Liver (tissue), 9 donors: ENCODE data around the gene ATP8B3. TPM values are rescaled to one million over a fixed set of nuclear protein-coding genes. Genes with fewer than 3 reads are reported as not detected.

Source experiments
- DNase-seq: peaks from one replicate; pipeline ENCODE4 v3.0.0-alpha.2; 2017; ENCODE audit warnings: low spot score
- H3K27ac ChIP-seq, 2 donors: one replicate each; pipeline ENCODE4 v1.7.0; 2013; ENCODE audit warnings: inconsistent platforms in 2 of 2, low read length in 2 of 2, control low read depth in 1 of 2, low read depth in 1 of 2, mild to moderate bottlenecking in 1 of 2
- H3K27me3 ChIP-seq, 4 donors: one replicate each; pipeline versions ENCODE4 v1.6.1 to v1.7.0; 2013; ENCODE audit warnings: low read length in 3 of 4, inconsistent platforms in 1 of 4, mild to moderate bottlenecking in 1 of 4, moderate library complexity in 1 of 4; ENCODE audit not compliant: control insufficient read depth in 4 of 4, insufficient read depth in 4 of 4
- H3K36me3 ChIP-seq, 4 donors: one replicate each; pipeline versions ENCODE4 v1.6.1 to v1.7.0; 2013; ENCODE audit warnings: low read length in 3 of 4, mild to moderate bottlenecking in 3 of 4, low read depth in 1 of 4, moderate library complexity in 1 of 4; ENCODE audit not compliant: control insufficient read depth in 4 of 4, insufficient read depth in 3 of 4
- H3K4me1 ChIP-seq, 4 donors: one replicate each; pipeline versions ENCODE4 v1.6.1 to v1.7.0; 2013; ENCODE audit warnings: low read length in 3 of 4, mild to moderate bottlenecking in 3 of 4, moderate library complexity in 1 of 4; ENCODE audit not compliant: control insufficient read depth in 4 of 4, insufficient read depth in 4 of 4
- H3K4me3 ChIP-seq, 3 donors: one replicate each; pipeline versions ENCODE4 v1.6.1 to v1.7.0; 2013; ENCODE audit warnings: low read length in 3 of 3, control low read depth in 1 of 3, low read depth in 1 of 3, mild to moderate bottlenecking in 1 of 3
- H3K9ac ChIP-seq, 2 donors: one replicate each; pipeline ENCODE4 v1.7.0; 2013; ENCODE audit warnings: low read length in 2 of 2, mild to moderate bottlenecking in 2 of 2, moderate library complexity in 2 of 2, control low read depth in 1 of 2, low read depth in 1 of 2
- H3K9me3 ChIP-seq, 4 donors: one replicate each; pipeline versions ENCODE4 v1.6.1 to v1.7.0; 2013; ENCODE audit warnings: low read length in 3 of 4; ENCODE audit not compliant: control insufficient read depth in 4 of 4
- HNF4G ChIP-seq: IDR thresholded peaks from 2 replicates; pipeline ENCODE4 v1.6.1; 2016; ENCODE audit warnings: antibody characterized with exemption
- RAD21 ChIP-seq, 2 donors: IDR thresholded peaks; 2 replicates each; pipeline ENCODE4 v1.6.1; 2016; ENCODE audit warnings: antibody characterized with exemption in 2 of 2, mild to moderate bottlenecking in 2 of 2
- RXRA ChIP-seq, 2 donors: IDR thresholded peaks; 2 replicates each; pipeline ENCODE4 v1.6.1; 2017 to 2018; ENCODE audit warnings: antibody characterized with exemption in 2 of 2, mild to moderate bottlenecking in 1 of 2
- SP1 ChIP-seq: IDR thresholded peaks from 2 replicates; pipeline ENCODE4 v1.6.1; 2018; ENCODE audit warnings: antibody characterized with exemption, mild to moderate bottlenecking
- YY1 ChIP-seq: IDR thresholded peaks from 2 replicates; pipeline ENCODE4 v1.6.1; 2016; ENCODE audit warnings: antibody characterized with exemption, mild to moderate bottlenecking
- WGBS: extraction: QIAGEN DNeasy Blood & Tissue Kit; methylation state at CpG from one replicate; pipeline ENCODE4 v1.1.7; 2013; 5-methylcytosine and 5-hydroxymethylcytosine counted together
- polyA plus RNA-seq, 2 donors: library from polyadenylated mRNA; stranded (reverse) in 1 of 2; unstranded in 1 of 2; fragments of 200-250 nt in 1 of 2; fragments of >200 nt in 1 of 2; fragmentation: Nextera tagmentation in 1 of 2; extraction: Ambion mirVana in 1 of 2; gene quantifications; one replicate each; pipeline versions ENCODE4 v1.2.1 to v1.2.3, GENCODE V29; 2013 to 2015
- total RNA-seq, 2 donors: library from RNA; depleted of rRNA; stranded (reverse); fragments of >200 nt; gene quantifications; one replicate each; pipeline ENCODE4 v1.2.3, GENCODE V29; 2014
- TF ChIP-seq, protein P1 (sequence below): fragments of 150-350 bp; IDR thresholded peaks from 2 replicates; pipeline ENCODE4 v1.5.1; 2017; ENCODE audit warnings: improper control_type of control experiment, low read depth, low read length; ENCODE audit not compliant: missing input control
- TF ChIP-seq, protein P2 (sequence below): IDR thresholded peaks from 2 replicates; pipeline ENCODE4 v1.6.1; 2016; ENCODE audit warnings: antibody characterized with exemption, mild to moderate bottlenecking
- TF ChIP-seq, protein P3 (sequence below): IDR thresholded peaks from 2 replicates; pipeline ENCODE4 v1.6.1; 2016; ENCODE audit warnings: antibody characterized with exemption
- donor health status: healthy.
- donor health status: healthy.
- donor health status: healthy.
- donor health status: healthy.
- donor health status: healthy.

ATP8B3 gene
- total and polyA plus RNA-seq, 4 donors = 0.42 to 3.1 (median 0.52) TPM

DNA sequence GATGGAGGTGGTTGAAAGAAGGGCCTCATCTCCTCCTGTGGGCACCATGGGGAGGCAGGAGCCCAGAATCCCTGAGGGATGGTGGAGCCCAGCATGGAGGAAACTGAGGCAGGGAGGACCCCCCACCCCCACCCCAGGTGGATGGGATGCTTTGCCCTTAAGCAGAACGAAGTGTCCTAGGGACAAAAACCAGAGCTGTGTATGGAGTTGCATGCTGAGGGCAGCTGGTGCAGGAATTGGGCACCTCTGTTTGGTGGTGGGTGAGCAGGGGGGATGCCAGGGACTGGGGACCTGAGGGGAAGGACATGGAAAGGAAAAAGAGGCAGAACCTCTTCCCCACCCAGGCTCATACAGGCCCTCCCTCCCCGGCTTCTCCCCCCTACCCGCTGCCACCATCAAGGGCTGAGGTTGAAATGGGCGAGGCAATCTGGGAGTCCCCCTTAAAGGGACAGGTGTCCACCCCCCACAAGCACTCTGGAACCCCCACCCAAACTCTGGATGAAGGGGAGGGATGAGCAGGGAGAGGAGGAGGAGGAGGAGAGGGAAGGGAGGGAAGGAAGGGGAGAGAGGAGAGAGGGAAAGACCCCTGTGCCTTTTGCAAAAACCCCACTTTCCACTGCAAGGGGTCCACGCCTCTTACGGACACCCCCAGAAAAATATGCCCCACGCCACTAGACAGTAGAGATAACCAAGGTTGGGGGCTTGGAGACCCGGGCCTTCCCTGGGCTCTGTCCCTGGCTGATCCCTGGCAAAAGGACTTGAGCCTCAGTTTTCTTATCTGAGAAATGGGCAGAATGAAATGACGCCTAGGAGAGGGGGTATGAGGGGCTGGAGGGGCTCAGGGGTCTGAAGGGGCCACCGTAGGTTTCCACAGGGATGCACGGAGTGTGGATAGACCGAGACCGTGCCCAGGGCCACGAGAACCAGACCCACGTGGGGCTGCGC lies 52.8 kb downstream of the ATP8B3 start:
- WGBS = 39% methylated on average over 16 of the region's 16 CpGs
- DNase-seq = no peak
- Histone ChIP-seq H3K9ac (no peak overlapping the region), H3K27ac (no peak overlapping the region), H3K9me3 (no peaks in the 10 kb centered on the region), H3K4me3 (no peak overlapping the region), H3K4me1 (peaks cover 13 to 26% (median 14%) of the 10 kb centered on the region in 4 donors), H3K36me3 (no peaks in the 10 kb centered on the region), H3K27me3 (peaks cover 8 to 41% (median 20%) of the 10 kb centered on the region in 4 donors)
- TF ChIP-seq, protein P1, sequence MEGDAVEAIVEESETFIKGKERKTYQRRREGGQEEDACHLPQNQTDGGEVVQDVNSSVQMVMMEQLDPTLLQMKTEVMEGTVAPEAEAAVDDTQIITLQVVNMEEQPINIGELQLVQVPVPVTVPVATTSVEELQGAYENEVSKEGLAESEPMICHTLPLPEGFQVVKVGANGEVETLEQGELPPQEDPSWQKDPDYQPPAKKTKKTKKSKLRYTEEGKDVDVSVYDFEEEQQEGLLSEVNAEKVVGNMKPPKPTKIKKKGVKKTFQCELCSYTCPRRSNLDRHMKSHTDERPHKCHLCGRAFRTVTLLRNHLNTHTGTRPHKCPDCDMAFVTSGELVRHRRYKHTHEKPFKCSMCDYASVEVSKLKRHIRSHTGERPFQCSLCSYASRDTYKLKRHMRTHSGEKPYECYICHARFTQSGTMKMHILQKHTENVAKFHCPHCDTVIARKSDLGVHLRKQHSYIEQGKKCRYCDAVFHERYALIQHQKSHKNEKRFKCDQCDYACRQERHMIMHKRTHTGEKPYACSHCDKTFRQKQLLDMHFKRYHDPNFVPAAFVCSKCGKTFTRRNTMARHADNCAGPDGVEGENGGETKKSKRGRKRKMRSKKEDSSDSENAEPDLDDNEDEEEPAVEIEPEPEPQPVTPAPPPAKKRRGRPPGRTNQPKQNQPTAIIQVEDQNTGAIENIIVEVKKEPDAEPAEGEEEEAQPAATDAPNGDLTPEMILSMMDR = no peak
- TF ChIP-seq RXRA (IDR thresholded peaks at IDR 0.05) = no peak
- no peak for TF ChIP-seq HNF4G
- no peak for TF ChIP-seq YY1
- TF ChIP-seq, protein P2, sequence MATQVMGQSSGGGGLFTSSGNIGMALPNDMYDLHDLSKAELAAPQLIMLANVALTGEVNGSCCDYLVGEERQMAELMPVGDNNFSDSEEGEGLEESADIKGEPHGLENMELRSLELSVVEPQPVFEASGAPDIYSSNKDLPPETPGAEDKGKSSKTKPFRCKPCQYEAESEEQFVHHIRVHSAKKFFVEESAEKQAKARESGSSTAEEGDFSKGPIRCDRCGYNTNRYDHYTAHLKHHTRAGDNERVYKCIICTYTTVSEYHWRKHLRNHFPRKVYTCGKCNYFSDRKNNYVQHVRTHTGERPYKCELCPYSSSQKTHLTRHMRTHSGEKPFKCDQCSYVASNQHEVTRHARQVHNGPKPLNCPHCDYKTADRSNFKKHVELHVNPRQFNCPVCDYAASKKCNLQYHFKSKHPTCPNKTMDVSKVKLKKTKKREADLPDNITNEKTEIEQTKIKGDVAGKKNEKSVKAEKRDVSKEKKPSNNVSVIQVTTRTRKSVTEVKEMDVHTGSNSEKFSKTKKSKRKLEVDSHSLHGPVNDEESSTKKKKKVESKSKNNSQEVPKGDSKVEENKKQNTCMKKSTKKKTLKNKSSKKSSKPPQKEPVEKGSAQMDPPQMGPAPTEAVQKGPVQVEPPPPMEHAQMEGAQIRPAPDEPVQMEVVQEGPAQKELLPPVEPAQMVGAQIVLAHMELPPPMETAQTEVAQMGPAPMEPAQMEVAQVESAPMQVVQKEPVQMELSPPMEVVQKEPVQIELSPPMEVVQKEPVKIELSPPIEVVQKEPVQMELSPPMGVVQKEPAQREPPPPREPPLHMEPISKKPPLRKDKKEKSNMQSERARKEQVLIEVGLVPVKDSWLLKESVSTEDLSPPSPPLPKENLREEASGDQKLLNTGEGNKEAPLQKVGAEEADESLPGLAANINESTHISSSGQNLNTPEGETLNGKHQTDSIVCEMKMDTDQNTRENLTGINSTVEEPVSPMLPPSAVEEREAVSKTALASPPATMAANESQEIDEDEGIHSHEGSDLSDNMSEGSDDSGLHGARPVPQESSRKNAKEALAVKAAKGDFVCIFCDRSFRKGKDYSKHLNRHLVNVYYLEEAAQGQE = no peak

DNA sequence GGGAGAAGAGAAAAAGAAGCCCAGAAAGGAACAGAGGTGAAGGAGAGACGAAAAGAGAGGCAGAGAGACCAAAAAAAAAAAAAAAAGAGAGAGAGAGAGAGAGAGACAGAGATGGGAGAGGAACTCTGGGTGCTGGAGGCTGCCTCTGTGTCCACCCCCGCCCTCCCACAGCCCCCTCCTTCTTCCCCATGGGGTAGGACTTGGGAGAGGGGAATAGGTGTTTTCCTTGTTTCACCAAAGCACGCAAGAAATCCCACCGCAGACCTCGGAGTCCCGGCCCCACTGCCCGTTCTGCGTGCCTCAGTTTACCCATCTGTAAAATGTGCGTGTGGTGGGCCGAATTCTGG lies 53.9 kb downstream of the ATP8B3 start:
- no peaks in the 10 kb centered on the region for H3K9me3 ChIP-seq
- H3K27ac ChIP-seq = no peak overlapping the region
- H3K4me3 ChIP-seq = no peak overlapping the region
- H3K4me1 ChIP-seq = peaks cover 13 to 26% (median 16%) of the 10 kb centered on the region in 4 donors
- TF ChIP-seq, protein P3, sequence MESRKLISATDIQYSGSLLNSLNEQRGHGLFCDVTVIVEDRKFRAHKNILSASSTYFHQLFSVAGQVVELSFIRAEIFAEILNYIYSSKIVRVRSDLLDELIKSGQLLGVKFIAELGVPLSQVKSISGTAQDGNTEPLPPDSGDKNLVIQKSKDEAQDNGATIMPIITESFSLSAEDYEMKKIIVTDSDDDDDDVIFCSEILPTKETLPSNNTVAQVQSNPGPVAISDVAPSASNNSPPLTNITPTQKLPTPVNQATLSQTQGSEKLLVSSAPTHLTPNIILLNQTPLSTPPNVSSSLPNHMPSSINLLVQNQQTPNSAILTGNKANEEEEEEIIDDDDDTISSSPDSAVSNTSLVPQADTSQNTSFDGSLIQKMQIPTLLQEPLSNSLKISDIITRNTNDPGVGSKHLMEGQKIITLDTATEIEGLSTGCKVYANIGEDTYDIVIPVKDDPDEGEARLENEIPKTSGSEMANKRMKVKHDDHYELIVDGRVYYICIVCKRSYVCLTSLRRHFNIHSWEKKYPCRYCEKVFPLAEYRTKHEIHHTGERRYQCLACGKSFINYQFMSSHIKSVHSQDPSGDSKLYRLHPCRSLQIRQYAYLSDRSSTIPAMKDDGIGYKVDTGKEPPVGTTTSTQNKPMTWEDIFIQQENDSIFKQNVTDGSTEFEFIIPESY = no peak
- TF ChIP-seq SP1 (no peak), HNF4G (no peak), RXRA (IDR thresholded peaks at IDR 0.05) (no peak), RAD21 (IDR thresholded peaks at IDR 0.05) (no peak)
- peaks cover 8 to 47% (median 18%) of the 10 kb centered on the region in 4 donors for H3K27me3 ChIP-seq
- no peak for DNase-seq
- no peaks in the 10 kb centered on the region for H3K36me3 ChIP-seq
- WGBS = 10% methylated on average over 10 of the region's 10 CpGs
- H3K9ac ChIP-seq = no peak overlapping the region
